SK-N-MC (cell line): ENCODE data around the gene ARHGAP32.

Source experiments
- EZH2 ChIP-seq: fragments of 200-600 bp; sonication (generic); IDR thresholded peaks from one replicate; pipeline ENCODE4 v1.6.1; 2017; ENCODE audit warnings: antibody characterized with exemption
- POLR2AphosphoS5 ChIP-seq: IDR thresholded peaks from 2 replicates; pipeline ENCODE4 v1.6.1; 2012; ENCODE audit warnings: mild to moderate bottlenecking, low read depth, low read length, borderline replicate concordance

- TF ChIP-seq EZH2 (no peak), POLR2AphosphoS5 (no peak)
Observed at GRCh38 chr11:129225190-129225589, 33.1 kb upstream of the ARHGAP32 start.
